Peyer's patch (tissue), 4 donors: ENCODE results near the gene CARTPT. TPM values are rescaled to one million over a fixed set of nuclear protein-coding genes. Genes with fewer than 3 reads are reported as not detected.

Experiments
- DNase-seq, 3 donors: peaks; one replicate each; pipeline ENCODE4 v3.0.0-alpha.2; 2017 to 2019
- H3K27ac ChIP-seq, 4 donors: fragments of 200-600 bp; sonication (generic); one replicate each; pipeline ENCODE4 v1.5.1; 2016 to 2019
- H3K27me3 ChIP-seq, 2 donors: fragments of 200-600 bp; sonication (generic); one replicate each; pipeline ENCODE4 v1.5.1; 2019
- H3K36me3 ChIP-seq, 3 donors: fragments of 200-600 bp; sonication (generic); one replicate each; pipeline ENCODE4 v1.5.1; 2016 to 2019
- H3K4me1 ChIP-seq, 4 donors: fragments of 200-600 bp; sonication (generic); one replicate each; pipeline ENCODE4 v1.5.1; 2016 to 2019
- H3K4me3 ChIP-seq, 4 donors: fragments of 200-600 bp; sonication (generic); 1 replicate in 3 of 4; 2 replicates in 1 of 4; pipeline ENCODE4 v1.5.1; 2016 to 2019; ENCODE audit warnings: mild to moderate bottlenecking in 1 of 4
- H3K9me3 ChIP-seq, 4 donors: fragments of 200-600 bp; sonication (generic); one replicate each; pipeline ENCODE4 v1.5.1; 2016 to 2019; ENCODE audit warnings: mild to moderate bottlenecking in 1 of 4
- POLR2A ChIP-seq, 2 donors: fragments of 450-650 bp; IDR thresholded peaks; one replicate each; pipeline ENCODE4 v1.5.1; 2017; ENCODE audit warnings: antibody characterized with exemption in 2 of 2, mild to moderate bottlenecking in 2 of 2, moderate library complexity in 2 of 2
- total RNA-seq, 4 donors: library from RNA; depleted of rRNA; stranded (reverse); fragments of >200 nt; gene quantifications; one replicate each; pipeline ENCODE4 v1.1.0, GENCODE V29; 2016
- TF ChIP-seq, protein P1 (sequence below), 6 experiments: fragments of 450-650 bp in 4 of 6; fragments of 200-600 bp in 2 of 6; sonication (generic) in 1 of 6; IDR thresholded peaks; one replicate each; pipeline ENCODE4 v1.5.1; 2017 to 2019; ENCODE audit warnings: antibody characterized with exemption in 6 of 6, mild to moderate bottlenecking in 3 of 6, moderate library complexity in 1 of 6

The CARTPT gene
- total RNA-seq, 4 donors from 2014 or later, result not detected

- H3K27ac ChIP-seq, result no peak overlapping the region
- TF ChIP-seq, protein P1, sequence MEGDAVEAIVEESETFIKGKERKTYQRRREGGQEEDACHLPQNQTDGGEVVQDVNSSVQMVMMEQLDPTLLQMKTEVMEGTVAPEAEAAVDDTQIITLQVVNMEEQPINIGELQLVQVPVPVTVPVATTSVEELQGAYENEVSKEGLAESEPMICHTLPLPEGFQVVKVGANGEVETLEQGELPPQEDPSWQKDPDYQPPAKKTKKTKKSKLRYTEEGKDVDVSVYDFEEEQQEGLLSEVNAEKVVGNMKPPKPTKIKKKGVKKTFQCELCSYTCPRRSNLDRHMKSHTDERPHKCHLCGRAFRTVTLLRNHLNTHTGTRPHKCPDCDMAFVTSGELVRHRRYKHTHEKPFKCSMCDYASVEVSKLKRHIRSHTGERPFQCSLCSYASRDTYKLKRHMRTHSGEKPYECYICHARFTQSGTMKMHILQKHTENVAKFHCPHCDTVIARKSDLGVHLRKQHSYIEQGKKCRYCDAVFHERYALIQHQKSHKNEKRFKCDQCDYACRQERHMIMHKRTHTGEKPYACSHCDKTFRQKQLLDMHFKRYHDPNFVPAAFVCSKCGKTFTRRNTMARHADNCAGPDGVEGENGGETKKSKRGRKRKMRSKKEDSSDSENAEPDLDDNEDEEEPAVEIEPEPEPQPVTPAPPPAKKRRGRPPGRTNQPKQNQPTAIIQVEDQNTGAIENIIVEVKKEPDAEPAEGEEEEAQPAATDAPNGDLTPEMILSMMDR (IDR thresholded peaks at IDR 0.05), result no peak
- no peak for TF ChIP-seq POLR2A (IDR thresholded peaks at IDR 0.05)
Observed at GRCh38 chr5:71684309-71684708, 34.8 kb upstream of the CARTPT start.

DNA sequence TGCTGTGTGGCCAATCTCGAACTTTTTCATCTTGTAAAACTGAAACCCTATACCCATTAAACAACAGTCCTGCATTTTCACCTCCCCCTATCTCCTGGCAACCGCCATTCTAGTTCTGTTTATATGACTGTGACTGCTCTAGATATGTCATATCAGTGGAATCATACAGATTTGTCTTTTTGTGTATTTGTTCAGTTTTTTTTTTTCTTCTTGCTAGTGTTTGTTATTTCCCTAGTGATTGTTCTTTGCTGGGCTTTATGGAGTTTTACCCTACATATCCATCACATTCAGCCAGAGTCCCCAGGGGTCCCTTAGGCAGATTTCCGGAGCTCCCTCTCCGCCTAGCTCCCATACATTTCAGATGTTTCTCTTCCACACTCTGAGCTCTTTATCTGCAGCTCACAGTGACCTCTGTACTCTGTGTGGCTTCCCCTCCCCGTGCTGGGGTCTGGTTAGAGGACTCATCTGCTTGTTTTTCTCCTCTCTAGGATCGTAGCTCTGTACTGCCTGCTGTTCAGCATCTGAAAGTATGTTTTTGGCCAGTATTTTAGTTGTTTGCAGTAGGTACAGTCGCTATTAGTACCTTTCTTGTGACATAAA, 25.1 kb upstream of the CARTPT start:
- no peaks in the 10 kb centered on the region for H3K9me3 ChIP-seq
- TF ChIP-seq, protein P1 (IDR thresholded peaks at IDR 0.05), result no peak
- TF ChIP-seq POLR2A (IDR thresholded peaks at IDR 0.05), result no peak
- H3K4me3 ChIP-seq, result no peak overlapping the region
- H3K27ac ChIP-seq, result no peak overlapping the region
- H3K36me3 ChIP-seq, result no peaks in the 10 kb centered on the region
- no peaks in the 10 kb centered on the region for H3K4me1 ChIP-seq
- peak in 1 of 3 donors; percentile 51 for DNase-seq
- no peaks in the 10 kb centered on the region for H3K27me3 ChIP-seq

More at GRCh38 chr5:71684309-71684708, 34.8 kb upstream of the CARTPT start:
- H3K4me1 ChIP-seq, result no peaks in the 10 kb centered on the region
- peaks cover 0 to 4% (median 0%) of the 10 kb centered on the region in 4 donors for H3K9me3 ChIP-seq
- H3K4me3 ChIP-seq, result no peak overlapping the region
- no peak for DNase-seq
- H3K36me3 ChIP-seq, result no peaks in the 10 kb centered on the region
- no peaks in the 10 kb centered on the region for H3K27me3 ChIP-seq

GRCh38 chr5:71695071-71695470, 24.0 kb upstream of the CARTPT start:
- Histone ChIP-seq H3K36me3 (no peaks in the 10 kb centered on the region), H3K4me3 (no peak overlapping the region), H3K27ac (no peak overlapping the region), H3K27me3 (no peaks in the 10 kb centered on the region), H3K4me1 (no peaks in the 10 kb centered on the region), H3K9me3 (no peaks in the 10 kb centered on the region)
- TF ChIP-seq, protein P1 (IDR thresholded peaks at IDR 0.05), result no peak
- TF ChIP-seq POLR2A (IDR thresholded peaks at IDR 0.05), result no peak
- DNase-seq, result peak in 2 of 3 donors; percentile 47 to 67

DNA sequence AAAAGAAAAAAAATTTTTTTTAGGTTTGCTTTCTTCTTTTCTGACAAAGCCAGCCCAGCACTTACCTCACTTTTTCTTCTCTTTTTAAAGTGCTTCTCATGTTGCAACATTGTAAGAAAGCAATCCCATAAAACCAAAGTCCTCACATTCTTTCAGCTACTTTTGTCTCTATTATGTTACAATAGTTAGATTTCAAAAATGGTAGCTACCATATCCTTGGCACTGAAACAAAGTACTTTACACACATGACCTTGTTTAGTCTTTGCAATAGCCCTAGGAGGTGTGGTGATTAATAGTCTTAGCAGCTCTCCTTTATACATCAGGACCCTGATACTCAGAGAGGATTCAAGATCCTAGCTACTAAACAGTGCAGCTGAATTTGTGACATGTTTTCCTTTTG, 23.5 kb upstream of the CARTPT start:
- H3K9me3 ChIP-seq, result no peaks in the 10 kb centered on the region
- no peaks in the 10 kb centered on the region for H3K36me3 ChIP-seq
- TF ChIP-seq, protein P1 (IDR thresholded peaks at IDR 0.05), result no peak
- no peak for TF ChIP-seq POLR2A (IDR thresholded peaks at IDR 0.05)
- H3K4me1 ChIP-seq, result no peaks in the 10 kb centered on the region
- DNase-seq, result no peak
- no peaks in the 10 kb centered on the region for H3K27me3 ChIP-seq
- no peak overlapping the region for H3K4me3 ChIP-seq
- no peak overlapping the region for H3K27ac ChIP-seq

DNA sequence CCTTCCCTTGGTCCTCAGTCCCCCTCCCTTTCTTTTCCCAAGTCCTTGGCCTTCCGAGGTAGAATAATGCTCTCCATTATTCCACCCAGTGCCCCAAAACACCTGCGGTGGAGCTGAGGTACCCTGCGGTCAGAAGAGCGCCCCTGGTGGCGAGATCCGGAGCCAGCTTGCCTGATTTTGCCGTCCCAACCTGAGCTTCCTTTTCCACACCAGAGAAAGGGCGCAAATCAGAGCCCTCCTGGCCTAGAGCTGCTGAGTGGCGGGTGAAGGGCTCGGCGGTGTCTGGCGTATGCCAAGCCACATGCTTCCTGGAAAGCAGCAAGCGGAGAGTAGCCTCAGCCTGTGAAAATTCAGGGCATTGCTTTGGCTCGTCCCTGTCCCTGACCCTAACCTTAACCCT, 21.1 kb upstream of the CARTPT start:
- H3K4me1 ChIP-seq, result no peaks in the 10 kb centered on the region
- no peak for DNase-seq
- H3K4me3 ChIP-seq, result no peak overlapping the region
- no peaks in the 10 kb centered on the region for H3K27me3 ChIP-seq
- no peaks in the 10 kb centered on the region for H3K36me3 ChIP-seq
- no peaks in the 10 kb centered on the region for H3K9me3 ChIP-seq
- no peak overlapping the region for H3K27ac ChIP-seq
- TF ChIP-seq POLR2A (IDR thresholded peaks at IDR 0.05), result no peak
- TF ChIP-seq, protein P1 (IDR thresholded peaks at IDR 0.05), result no peak

DNA sequence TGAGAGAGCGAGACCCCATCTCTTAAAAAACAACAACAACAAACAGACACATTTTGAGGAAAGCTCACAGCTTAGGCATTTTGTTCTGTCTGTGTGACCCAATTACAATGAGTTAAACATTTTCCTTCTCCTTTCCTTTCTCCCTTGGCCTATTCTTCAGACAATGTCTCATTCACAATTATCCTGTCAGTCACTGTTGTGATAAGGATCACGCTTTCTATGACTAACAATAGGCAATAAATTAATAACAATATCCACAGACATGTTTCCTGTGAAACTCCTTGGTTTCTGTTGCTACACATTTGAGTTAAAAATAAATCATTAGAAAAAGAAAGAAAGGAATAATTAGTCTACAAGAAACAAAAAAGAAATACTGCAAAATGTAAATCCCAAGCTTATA, 19.8 kb upstream of the CARTPT start:
- TF ChIP-seq, protein P1 (IDR thresholded peaks at IDR 0.05), result no peak
- TF ChIP-seq POLR2A (IDR thresholded peaks at IDR 0.05), result no peak
- DNase-seq, result no peak
- H3K27me3 ChIP-seq, result no peaks in the 10 kb centered on the region
- no peaks in the 10 kb centered on the region for H3K36me3 ChIP-seq
- no peaks in the 10 kb centered on the region for H3K4me1 ChIP-seq
- H3K4me3 ChIP-seq, result no peak overlapping the region
- no peak overlapping the region for H3K27ac ChIP-seq
- no peaks in the 10 kb centered on the region for H3K9me3 ChIP-seq
